Ishikawa (cell line): Measurements from ENCODE around the gene CABLES1.

Experiments used
- TAF1 ChIP-seq: IDR thresholded peaks from 2 replicates; pipeline ENCODE4 v1.6.1; 2012; ENCODE audit warnings: low read depth, mild to moderate bottlenecking
- TF ChIP-seq, protein P1 (sequence below): IDR thresholded peaks from 2 replicates; pipeline ENCODE4 v1.6.1; 2012; ENCODE audit warnings: low read depth, mild to moderate bottlenecking

DNA sequence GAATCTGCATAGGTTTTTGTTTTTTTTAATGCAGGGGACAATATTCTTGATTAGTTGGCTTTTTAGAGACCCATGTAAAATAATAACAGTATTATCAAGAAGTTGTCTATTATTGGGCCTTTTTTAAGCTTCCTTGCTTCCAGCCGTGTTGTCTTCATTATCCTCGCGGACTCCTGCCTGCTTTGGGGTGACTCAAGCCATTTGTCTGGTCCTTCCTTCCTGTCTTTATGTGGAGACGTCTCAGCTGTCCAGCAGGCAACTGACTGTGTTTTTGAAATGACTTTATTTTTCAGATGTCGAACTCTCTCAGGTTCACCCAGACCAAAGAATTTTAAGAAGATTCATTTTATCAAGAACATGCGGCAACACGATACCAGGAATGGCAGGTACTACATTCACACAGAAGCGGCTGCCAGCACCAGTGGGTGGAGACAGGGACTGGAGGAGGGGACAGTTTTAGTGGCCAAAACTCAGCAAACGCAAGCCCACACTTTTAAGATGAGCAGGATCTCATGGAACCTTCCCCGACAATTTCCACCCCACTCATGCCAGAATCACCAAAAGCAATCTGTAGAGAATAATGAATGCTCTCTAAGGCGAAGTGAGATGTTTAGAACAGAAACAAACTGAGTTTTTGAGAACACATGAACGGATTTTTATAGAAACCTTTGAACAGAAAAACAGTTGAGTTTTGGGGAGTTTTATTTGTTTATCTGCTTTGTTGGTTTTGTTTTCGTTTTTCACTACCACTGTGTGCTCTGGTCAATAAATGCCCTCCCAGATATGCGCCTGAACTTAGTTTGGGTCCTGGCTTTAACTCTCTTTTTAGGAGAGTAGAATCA, 59.1 kb downstream of the CABLES1 start:
- no peak for TF ChIP-seq TAF1
- TF ChIP-seq, protein P1, sequence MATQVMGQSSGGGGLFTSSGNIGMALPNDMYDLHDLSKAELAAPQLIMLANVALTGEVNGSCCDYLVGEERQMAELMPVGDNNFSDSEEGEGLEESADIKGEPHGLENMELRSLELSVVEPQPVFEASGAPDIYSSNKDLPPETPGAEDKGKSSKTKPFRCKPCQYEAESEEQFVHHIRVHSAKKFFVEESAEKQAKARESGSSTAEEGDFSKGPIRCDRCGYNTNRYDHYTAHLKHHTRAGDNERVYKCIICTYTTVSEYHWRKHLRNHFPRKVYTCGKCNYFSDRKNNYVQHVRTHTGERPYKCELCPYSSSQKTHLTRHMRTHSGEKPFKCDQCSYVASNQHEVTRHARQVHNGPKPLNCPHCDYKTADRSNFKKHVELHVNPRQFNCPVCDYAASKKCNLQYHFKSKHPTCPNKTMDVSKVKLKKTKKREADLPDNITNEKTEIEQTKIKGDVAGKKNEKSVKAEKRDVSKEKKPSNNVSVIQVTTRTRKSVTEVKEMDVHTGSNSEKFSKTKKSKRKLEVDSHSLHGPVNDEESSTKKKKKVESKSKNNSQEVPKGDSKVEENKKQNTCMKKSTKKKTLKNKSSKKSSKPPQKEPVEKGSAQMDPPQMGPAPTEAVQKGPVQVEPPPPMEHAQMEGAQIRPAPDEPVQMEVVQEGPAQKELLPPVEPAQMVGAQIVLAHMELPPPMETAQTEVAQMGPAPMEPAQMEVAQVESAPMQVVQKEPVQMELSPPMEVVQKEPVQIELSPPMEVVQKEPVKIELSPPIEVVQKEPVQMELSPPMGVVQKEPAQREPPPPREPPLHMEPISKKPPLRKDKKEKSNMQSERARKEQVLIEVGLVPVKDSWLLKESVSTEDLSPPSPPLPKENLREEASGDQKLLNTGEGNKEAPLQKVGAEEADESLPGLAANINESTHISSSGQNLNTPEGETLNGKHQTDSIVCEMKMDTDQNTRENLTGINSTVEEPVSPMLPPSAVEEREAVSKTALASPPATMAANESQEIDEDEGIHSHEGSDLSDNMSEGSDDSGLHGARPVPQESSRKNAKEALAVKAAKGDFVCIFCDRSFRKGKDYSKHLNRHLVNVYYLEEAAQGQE: no peak
